ENCODE data around the gene ARFIP1. TPM values are rescaled to one million over a fixed set of nuclear protein-coding genes. Genes with fewer than 3 reads are reported as not detected.
A peak's percentile ranks its signal among the peaks of the same experiment; 100 is the strongest.

Gene ARFIP1
- total RNA-seq, 1 donor from 2014 or later: 14.3 TPM

DNA sequence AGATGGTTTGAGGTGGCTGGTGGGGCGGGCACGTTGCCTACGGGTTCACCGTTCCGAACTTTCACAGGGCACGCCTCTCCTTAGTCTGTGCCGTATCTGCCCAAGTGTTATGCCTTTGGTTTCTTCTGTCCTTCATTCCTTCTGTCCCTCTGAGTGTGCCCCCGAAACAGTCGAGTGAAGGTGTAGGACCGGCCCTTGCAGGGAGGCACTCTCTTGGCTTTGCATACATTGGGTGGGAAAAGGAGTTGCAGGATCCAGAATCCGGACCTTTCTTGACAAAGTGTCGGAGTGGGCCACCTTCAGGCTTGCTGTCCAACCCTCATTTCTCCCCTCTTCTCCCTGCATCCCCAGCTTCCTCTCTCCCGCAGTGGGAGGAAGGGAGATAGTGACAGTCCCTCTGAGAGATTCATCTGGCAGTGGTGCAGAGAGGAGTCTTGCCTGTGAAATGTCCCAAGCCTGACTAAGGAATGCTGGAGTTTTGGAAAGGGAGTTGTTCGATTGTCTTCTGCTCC is 569 bp downstream of the ARFIP1 start:
- DNase-seq (no peak), ATAC-seq (peak; percentile 18)
- intact Hi-C loops (cut with micrococcal nuclease): no loop called here

DNA sequence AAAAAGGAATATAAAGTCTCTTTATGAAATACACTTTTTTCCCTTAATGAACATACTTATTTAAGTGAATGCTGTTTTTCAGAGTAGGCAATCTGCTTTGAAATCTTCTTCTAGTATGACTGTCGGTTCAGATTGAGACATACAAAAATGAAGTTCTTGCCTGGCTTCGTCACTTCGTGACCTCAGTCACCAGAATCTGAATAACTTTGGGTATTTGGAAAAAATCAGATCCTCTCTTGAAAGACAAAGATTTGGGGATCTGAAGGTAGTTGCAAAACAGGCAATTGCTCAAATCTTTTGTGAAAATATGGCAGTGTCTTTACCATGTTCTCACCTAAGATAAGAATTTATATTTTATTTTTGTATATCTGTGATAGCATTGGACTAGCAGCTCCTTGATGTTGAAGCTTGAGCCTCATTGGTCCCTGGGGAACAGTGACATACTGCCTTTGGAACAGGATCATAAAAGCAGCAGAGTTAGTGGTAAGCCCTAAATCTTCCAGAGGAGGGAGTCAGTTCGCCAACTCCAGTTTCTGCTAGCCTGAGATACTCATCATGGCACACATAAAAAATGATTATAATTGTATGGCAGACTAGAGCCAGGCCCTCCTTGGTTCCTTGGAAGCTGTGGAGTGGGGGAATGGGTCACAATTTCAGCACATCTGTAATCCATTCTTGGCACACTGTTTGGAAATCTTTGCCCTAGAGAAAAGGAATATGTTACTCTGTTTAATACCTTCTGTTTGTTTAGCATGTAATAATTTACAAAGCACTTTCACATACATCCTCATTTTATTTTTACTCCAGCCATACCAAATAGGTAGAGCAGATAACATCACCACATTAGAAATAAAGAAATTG is 5.0 kb downstream of the ARFIP1 start:
- DNase-seq (no peak), ATAC-seq (no peak)
- intact Hi-C loops (cut with micrococcal nuclease): no loop called here

DNA sequence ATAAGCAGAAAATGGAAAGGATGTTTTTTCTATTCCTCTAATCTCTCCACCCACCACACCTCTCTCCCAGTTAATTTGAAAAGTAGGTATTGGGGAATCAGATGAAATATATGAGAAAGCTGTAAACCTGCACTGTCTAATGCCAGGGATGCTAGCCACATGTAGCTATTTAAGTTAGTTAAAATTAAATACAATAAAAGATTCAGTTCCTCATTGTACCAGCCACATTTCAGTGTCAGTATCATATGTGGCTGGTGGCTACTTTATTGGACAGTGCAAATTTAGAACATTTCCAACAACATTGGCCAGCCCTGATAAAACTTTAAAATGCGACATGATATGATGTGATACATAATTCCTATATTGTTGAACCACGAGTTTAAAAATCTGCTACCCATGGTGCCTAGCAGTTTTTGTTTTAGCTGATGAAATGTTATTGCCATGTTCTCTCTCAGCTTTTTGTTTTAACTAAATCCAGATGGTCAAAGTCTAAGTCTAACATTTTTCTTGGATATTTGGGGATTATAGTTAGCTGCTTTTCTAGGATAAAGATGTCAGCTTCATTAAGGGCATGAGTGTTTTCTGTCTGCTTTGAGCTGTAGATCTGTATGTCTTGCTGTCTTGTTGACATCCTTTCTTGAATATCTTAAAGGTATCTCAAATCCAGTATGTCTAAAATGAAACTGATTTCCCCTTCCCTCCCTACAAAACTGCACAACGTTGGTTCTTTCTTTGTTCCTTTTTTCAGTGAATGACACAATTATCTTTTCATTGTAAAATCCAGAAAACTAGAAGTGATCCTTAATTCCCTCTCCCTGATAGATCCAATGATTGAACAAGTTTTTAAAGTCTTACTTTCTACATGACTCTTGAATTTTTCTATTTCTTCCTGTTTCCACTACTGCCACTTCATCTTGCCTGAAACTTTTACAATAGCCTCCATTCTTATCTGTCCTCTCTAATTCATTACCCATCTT is 6.2 kb downstream of the ARFIP1 start:
- no peak for DNase-seq
- intact Hi-C loops (cut with micrococcal nuclease): no loop called here
- ATAC-seq: no peak

DNA sequence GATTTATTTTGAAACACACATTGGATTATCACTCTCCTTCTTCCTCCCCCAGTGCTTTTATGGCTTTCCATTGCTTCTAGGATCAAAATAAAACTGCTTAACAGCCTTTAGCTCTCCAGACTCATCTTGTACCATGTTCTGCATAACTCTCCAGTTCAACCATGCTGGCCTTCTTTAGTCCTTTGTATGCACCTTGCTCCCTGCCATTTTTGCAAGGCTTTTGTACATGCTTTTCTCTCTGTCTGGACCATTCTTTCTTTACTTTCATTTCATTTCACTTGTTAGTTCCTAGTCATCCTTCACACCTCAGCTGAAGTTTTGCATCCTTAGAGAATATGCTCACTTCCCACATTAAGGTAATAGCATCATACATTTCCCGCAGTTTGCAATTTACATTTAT is 6.9 kb downstream of the ARFIP1 start:
- DNase-seq (no peak), ATAC-seq (no peak)
- intact Hi-C loops (cut with micrococcal nuclease): no loop called here

DNA sequence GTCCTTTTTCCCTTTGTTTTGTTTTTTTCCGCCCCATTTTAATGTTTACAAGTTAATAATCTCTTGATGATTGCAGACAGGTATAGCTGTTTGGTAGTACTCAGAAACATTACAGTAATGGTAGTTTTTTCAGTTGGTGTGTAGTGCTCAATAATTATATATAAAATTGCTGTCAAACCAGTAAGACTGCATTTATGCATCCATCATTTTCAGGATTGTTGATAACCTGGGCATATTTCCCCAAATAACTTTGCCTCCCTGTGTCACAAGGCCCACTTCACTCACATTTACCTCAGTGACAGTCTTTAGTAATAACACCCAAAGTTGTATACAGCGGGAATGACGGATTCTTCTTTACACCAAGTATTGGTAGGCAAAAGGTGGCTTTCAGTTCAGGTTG is 16.1 kb downstream of the ARFIP1 start:
- intact Hi-C loops (cut with micrococcal nuclease): no loop called here
- no peak for ATAC-seq
- no peak for DNase-seq

DNA sequence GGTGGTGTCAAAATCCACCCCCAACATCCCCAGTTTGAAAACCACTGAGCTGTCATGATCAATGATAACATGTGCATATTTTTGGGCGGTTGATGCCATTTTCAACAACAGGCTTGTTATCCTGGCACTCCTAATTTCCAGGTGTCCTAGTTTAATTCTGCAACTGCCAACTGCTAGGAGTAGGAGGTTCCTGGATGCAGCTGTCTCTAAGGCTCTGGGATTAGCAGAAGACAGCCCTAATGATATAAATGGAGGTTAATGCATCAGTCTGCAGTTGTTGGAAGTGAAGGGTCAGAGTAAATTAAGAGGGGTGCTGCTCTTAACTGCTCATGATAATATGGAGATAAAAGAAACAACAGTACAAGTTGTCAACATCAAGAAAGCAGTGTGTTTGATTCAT is 23.8 kb downstream of the ARFIP1 start:
- no peak for ATAC-seq
- DNase-seq: no peak
- intact Hi-C loops (cut with micrococcal nuclease): no loop called here

DNA sequence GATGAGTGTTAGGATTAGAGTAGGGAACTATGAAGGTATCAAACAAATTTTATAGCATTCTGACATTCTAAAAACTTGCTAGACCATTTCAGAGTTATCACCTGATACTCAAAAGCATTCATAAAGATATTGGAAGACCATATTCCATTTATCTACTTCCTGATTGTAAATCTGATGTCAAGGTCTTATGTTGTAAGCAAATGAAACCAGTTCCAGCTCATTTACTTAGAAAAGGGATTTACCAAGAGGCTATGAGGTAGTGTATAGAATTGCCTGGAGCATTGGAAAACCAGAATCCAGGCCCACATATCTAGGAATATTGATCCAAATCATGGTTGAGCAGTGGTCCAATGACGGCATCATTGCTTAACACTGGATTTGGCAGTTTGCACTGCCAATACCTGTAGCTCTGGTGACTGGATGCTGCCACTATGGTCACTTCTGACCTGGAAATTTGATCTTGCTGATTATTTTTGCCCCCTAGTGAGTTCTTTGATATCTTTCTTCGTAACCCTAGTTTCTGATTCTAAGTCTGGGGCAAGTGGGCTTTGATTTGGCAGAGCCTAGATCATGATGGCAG is 25.4 kb downstream of the ARFIP1 start:
- ATAC-seq (no peak), DNase-seq (no peak)
- intact Hi-C loops (cut with micrococcal nuclease): no loop called here

DNA sequence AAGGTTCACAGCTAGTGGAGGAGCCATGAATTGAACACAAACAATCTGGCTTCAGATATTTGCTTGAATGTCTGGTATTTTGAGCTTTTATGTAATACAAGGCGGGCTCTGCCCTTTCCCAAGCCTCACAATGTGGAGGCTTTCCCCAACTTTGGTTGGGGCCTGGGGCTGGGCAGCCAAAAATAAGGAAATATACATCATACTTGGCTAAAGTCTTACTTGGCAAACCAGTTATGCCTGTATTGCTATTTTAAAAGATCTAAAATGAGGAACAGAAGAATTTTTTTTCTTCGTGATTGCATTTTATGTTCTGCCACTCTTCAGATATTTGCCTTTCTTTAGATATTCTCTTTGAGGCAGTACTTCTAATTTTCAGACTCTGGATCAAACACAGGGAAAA is 26.1 kb downstream of the ARFIP1 start:
- no peak for ATAC-seq
- intact Hi-C loops (cut with micrococcal nuclease): no loop called here
- no peak for DNase-seq

DNA sequence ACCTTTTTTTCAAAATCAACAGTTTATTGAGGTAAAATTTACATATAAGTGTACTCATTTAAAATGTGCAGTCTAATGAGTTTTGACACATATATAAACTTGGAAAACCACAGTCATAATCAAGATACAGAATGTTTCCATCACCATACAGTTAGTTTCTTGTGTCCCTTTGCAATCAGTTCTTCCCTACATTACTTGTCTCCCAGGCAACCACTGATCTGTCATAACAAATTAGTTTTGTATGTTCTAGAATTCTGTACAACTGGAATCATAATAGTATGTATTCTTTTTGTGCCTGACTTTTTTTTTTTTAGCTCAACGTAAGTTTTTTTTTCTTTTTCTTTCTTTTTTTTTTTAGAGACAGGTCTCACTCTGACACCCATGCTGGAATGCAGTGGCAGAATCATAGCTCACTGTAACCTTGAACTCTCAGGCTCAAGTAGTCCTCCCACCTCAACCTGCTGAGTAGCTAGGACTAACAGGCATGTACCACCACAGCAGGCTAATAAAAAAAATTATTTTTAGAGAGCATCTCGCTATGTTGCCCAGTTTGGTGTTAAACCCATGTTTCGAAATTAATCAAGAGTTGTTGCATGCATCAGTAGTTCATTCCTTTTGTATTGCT is 26.9 kb downstream of the ARFIP1 start:
- no peak for ATAC-seq
- intact Hi-C loops (cut with micrococcal nuclease): no loop called here
- no peak for DNase-seq

DNA sequence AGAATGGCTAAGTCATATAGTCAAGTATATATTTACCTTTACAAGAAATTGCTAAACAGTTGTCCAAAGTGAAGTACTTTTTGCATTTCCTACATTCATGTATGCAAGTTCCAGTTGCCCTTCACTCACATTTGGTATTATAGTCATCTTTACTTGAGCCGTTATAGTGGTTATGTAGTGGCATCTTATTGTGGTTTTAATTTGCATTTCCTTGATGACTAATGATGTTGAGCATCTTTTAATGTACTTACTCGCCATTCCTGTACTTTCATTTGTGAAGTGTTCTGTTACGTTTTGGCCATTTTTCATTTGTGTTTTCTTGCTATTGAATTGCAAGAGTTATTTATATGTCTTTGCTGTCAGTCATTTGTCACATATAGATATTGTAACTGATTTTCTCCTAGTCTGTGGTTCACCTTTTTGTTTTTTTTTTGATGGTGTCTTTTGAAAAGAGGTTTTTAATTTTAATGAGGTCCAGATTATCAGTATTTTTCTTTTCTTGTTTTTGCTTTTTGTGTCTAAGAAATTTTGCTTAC is 27.6 kb downstream of the ARFIP1 start:
- DNase-seq (no peak), ATAC-seq (no peak)
- intact Hi-C loops (cut with micrococcal nuclease): no loop called here

DNA sequence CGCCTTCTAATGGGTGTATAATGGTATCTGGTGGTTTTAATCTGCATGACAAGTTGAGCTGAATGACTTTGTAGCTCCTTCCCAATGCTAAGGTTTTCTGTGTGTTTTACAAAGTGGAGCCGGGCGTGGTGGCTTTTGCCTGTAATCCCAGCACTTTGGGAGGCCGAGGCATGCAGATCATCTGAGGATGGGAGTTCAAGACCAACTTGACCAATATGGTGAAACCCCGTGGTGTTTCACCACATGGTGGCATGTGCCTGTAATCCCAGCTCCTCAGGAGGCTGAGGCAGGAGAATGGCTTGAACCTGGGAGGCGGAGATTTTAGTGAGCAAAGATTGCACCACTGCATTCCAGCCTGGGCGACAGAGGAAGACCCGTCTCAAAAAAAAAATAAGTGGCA is 28.9 kb downstream of the ARFIP1 start:
- ATAC-seq: no peak
- DNase-seq: no peak
- intact Hi-C loops (cut with micrococcal nuclease): no loop called here

DNA sequence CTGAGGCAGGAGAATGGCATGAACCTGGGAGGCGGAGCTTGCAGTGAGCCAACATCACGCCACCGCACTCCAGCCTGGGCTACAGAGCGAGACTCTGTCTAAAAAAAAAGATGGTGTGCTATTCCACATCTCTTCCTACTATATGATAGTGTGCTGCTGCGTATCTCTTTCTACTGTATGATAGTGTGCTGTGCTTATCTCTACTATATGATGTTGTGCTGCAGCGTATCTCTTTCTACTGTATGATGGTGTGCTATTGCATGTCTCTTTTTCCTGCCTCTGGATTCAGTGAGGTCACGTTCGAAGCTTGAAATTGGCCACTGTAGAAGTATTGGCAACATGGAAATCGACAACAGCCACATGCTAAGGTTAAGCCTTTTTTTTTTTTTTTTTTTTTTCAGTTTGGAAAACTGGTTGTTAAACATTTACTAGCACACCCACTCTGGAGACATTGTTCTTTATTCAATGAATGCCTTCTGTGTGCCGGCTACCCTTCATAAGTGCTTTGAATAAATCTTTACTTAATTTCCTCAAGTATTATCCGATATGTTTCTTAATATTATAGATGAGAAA is 31.0 kb downstream of the ARFIP1 start:
- intact Hi-C loops (cut with micrococcal nuclease): no loop called here
- no peak for ATAC-seq
- DNase-seq: no peak

DNA sequence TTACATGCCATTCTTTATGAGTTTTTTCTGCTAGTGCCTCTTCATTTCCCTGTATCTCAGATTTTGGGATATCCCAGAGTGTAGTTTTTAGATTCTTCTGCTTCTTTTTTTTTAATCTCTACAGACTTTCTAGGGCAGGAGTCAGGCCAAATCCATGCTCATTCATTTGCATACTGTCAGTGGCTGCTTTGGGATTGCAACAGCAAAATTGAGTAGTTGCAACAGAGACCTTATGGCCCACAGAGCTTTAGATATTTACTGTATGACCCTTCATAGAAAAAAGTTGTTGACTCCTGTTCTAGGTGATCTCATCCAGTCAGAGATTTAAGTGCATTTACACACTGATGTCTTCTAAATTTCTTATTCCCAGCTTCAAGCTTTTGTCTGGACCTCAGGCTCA is 35.3 kb downstream of the ARFIP1 start:
- intact Hi-C loops (cut with micrococcal nuclease): no loop called here
- ATAC-seq (no peak), DNase-seq (no peak)

DNA sequence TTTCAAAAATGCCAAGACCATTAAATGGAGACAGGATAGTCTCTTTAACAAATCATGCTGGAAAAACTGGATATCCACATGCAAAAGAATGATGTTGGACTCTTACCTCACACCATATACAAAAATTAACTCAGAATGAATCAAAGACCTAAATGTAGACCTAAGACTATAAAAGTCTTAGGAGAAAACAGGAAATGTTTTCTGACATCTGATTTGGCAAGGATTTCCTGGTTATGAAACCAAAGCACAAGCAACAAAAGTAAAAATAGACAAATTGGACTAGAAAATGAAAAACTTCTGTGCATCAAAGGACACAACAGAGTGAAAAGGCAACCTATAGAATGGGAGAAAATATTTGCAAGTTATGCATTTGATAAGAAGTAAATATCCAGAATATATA is 37.6 kb downstream of the ARFIP1 start:
- DNase-seq (no peak), ATAC-seq (no peak)
- intact Hi-C loops (cut with micrococcal nuclease): no loop called here

DNA sequence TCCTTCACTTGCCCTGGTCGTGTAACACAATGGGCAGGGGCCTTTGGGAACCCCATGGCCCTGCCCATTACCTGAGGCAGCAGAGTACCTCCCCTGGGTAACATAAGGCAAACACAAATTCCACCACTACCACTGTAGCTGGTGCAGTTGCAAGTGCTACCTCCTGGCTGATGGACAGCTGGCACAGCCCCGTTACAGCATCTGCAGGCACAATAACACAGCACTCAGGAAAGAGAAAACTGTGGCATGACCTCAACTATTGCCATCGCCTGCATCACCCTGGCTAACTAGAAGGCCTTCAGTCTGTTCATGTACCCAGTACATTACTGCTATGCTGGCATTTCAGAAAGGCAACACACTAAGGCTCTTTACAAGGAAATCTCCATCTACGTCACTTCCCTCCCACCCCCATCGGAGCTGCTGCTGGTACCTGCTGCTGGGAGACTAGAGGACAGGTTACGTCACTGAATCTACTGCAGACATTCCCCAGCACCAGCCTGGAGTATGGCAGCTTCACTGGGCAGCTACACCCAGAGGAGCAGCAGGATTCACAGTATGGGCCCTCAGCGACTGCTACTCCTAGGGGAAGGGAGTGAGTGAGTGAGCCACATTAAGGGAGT is 39.4 kb downstream of the ARFIP1 start:
- intact Hi-C loops (cut with micrococcal nuclease): no loop called here
- DNase-seq (no peak), ATAC-seq (peak; percentile 63)

DNA sequence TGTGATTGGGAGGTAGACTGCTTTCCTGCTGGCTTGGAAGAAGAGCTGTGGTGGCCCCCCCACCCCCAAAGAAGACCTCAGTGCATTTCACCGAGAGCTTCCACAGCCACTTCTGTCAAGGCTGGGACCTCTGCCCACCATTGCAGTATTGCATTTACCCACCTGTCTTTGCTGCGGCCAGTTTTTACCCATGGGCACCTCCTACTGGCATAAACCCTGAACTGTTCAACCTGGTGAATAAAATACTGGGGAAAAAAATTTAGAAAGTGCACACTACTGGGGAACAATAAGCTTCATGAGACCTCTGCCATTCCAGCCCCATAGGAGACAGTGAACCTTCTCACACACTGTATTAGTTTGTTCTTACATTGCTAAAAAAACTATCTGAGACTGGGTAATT is 40.3 kb downstream of the ARFIP1 start:
- ATAC-seq: no peak
- intact Hi-C loops (cut with micrococcal nuclease): no loop called here
- DNase-seq: no peak

DNA sequence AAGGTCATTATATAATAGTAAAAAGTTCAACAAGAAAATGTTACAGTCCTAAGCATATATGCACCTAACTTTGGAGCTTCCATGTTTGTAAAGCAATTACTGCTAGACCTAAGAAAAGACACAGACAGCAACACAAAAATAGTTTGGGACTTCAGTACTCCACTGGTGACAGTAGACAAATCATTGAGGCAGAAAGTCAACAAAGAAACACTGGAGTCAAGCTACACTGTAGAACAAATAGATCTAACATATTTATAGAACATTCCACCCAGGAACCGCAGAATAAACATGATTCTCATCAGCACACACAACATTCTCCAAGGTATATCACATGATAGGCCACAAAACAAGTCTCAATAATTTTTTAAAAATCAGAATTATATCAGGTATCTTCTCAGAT is 42.6 kb downstream of the ARFIP1 start:
- no peak for DNase-seq
- ATAC-seq: no peak
- intact Hi-C loops (cut with micrococcal nuclease): no loop called here

DNA sequence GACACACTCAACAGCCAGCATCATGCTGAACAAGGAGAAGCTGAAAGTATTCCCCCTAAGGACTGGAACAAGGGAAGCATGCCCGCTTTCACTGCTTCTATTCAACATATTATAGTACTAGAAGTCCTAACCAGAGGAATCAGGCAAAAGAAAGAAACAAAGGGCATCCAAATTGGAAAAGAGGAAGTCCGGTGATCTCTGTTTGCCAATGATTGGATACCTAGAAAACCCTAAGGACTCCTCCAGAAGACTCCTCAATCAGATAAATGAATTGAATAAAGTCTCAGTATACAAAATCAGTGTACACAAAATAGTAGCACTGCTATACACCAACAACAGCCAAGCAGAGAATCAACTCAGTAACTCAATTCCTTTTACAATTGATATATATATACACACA is 44.8 kb downstream of the ARFIP1 start:
- no peak for DNase-seq
- ATAC-seq: no peak
- intact Hi-C loops (cut with micrococcal nuclease): no loop called here

All from left ventricle myocardium superior (tissue), 1 donor.